ENCODE measurements around the gene PHF1. TPM values are rescaled to one million over a fixed set of nuclear protein-coding genes. Genes with fewer than 3 reads are reported as not detected.

Gene PHF1
- total and polyA plus RNA-seq, 4 donors, result 7.2 to 13.5 (median 11.5) TPM

DNA sequence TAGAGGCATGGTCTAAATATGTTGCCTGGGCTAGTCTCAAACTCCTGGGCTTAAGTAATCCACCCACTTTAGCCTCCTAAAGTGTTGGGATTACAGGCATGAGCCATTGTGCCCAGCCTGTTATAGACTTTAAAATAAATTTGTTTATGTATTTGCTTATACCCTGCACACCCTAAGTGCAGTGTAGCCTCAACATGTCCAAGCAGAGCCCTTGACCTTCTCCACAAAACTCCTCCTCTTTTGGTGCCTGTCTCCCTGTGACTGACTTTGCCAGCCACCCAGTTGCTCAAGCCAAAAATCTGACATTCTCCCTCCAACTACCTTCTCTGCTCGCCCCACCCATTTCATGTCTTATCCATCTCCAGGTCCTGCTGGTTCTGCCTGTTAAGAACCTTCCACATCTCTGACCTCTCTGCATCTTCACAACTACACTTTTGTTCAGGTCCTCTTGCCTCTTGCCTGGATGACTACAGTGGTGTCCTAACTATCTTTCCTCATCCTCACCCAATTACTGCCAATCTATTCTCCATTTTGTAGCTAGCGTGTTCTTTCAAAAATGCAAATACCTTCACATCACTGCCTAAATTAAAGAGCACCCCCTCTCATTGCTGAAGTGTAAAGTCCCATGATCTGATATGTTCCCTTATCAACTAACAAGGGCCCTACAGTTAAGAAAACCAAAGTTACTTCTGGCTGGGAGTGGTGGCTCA is 30.4 kb upstream of the PHF1 start:
- no peak for TF ChIP-seq SP1 (IDR thresholded peaks at IDR 0.05)
- TF ChIP-seq NR2F2 (IDR thresholded peaks at IDR 0.05), result no peak
- TF ChIP-seq, protein P1, sequence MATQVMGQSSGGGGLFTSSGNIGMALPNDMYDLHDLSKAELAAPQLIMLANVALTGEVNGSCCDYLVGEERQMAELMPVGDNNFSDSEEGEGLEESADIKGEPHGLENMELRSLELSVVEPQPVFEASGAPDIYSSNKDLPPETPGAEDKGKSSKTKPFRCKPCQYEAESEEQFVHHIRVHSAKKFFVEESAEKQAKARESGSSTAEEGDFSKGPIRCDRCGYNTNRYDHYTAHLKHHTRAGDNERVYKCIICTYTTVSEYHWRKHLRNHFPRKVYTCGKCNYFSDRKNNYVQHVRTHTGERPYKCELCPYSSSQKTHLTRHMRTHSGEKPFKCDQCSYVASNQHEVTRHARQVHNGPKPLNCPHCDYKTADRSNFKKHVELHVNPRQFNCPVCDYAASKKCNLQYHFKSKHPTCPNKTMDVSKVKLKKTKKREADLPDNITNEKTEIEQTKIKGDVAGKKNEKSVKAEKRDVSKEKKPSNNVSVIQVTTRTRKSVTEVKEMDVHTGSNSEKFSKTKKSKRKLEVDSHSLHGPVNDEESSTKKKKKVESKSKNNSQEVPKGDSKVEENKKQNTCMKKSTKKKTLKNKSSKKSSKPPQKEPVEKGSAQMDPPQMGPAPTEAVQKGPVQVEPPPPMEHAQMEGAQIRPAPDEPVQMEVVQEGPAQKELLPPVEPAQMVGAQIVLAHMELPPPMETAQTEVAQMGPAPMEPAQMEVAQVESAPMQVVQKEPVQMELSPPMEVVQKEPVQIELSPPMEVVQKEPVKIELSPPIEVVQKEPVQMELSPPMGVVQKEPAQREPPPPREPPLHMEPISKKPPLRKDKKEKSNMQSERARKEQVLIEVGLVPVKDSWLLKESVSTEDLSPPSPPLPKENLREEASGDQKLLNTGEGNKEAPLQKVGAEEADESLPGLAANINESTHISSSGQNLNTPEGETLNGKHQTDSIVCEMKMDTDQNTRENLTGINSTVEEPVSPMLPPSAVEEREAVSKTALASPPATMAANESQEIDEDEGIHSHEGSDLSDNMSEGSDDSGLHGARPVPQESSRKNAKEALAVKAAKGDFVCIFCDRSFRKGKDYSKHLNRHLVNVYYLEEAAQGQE (IDR thresholded peaks at IDR 0.05), result no peak
- Histone ChIP-seq H3K4me3 (ENCODE audit: low read depth in 1 of 3, low read length in 3 of 3) (no peak overlapping the region), H3K36me3 (ENCODE audit: control insufficient read depth in 4 of 4, insufficient read depth in 3 of 4, low read depth in 1 of 4, low read length in 3 of 4) (no peaks in the 10 kb centered on the region), H3K9me3 (ENCODE audit: control insufficient read depth in 4 of 4, low read length in 3 of 4) (no peaks in the 10 kb centered on the region), H3K4me1 (ENCODE audit: control insufficient read depth in 4 of 4, insufficient read depth in 4 of 4, low read length in 3 of 4) (peaks cover 0 to 2% (median under 1%) of the 10 kb centered on the region in 4 donors), H3K27me3 (ENCODE audit: control insufficient read depth in 4 of 4, insufficient read depth in 4 of 4, low read length in 3 of 4) (no peaks in the 10 kb centered on the region), H3K9ac (ENCODE audit: low read depth in 1 of 2, low read length in 2 of 2) (no peak overlapping the region), H3K27ac (ENCODE audit: low read depth in 1 of 2, low read length in 2 of 2) (no peak overlapping the region)
- 95% methylated on average over 2 of the region's 2 CpGs for WGBS
- no peak for DNase-seq (ENCODE audit: low spot score)

DNA sequence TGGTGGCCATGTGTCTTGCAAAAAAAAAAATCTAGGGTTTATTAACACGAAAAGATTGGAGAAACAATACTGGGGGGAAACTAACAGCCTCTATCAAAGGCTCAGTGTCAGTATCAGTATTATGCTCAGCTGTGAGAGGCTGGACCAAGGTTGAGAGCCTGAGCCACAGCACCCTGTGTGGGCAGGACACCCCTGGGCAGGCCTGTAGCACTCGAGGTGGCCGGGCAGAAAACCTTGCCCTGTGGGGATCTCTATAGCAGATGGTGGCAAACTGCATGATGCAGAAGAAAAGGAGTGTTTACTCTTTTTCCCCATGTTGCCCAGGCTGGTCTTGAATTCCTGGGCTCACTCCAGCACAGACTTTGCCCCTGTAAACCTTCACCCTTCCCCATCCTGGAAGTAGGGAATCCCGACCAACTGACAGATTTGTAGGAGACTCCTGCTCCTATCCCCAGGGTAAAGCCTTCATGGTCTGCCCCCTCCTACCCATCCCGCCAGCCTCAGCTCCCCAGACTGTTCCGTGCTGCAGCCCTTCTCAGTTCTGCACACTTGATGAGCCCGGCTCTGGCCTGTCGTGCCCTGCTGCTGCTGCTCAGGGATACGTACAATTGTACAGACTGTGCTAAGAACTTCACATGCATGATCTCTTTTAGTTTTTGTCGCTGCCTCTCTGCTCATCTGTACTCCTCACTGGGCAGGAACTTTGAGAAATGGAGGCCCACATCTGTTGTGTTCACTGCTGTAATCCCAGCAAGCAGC is 27.2 kb upstream of the PHF1 start:
- 79% methylated on average over 10 of the region's 10 CpGs for WGBS
- no peaks in the 10 kb centered on the region for H3K27me3 ChIP-seq (ENCODE audit: control insufficient read depth in 4 of 4, insufficient read depth in 4 of 4, low read length in 3 of 4)
- no peak for TF ChIP-seq SP1 (IDR thresholded peaks at IDR 0.05)
- TF ChIP-seq, protein P2, sequence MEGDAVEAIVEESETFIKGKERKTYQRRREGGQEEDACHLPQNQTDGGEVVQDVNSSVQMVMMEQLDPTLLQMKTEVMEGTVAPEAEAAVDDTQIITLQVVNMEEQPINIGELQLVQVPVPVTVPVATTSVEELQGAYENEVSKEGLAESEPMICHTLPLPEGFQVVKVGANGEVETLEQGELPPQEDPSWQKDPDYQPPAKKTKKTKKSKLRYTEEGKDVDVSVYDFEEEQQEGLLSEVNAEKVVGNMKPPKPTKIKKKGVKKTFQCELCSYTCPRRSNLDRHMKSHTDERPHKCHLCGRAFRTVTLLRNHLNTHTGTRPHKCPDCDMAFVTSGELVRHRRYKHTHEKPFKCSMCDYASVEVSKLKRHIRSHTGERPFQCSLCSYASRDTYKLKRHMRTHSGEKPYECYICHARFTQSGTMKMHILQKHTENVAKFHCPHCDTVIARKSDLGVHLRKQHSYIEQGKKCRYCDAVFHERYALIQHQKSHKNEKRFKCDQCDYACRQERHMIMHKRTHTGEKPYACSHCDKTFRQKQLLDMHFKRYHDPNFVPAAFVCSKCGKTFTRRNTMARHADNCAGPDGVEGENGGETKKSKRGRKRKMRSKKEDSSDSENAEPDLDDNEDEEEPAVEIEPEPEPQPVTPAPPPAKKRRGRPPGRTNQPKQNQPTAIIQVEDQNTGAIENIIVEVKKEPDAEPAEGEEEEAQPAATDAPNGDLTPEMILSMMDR (IDR thresholded peaks at IDR 0.05; ENCODE audit: low read depth, low read length, missing input control), result no peak
- TF ChIP-seq, protein P1 (IDR thresholded peaks at IDR 0.05), result no peak
- no peak for TF ChIP-seq FOXA2 (IDR thresholded peaks at IDR 0.05)
- no peak for TF ChIP-seq HNF4A (conservative IDR thresholded peaks at IDR 0.05)
- no peak for TF ChIP-seq FOXA1 (IDR thresholded peaks at IDR 0.05)
- TF ChIP-seq, protein P3, sequence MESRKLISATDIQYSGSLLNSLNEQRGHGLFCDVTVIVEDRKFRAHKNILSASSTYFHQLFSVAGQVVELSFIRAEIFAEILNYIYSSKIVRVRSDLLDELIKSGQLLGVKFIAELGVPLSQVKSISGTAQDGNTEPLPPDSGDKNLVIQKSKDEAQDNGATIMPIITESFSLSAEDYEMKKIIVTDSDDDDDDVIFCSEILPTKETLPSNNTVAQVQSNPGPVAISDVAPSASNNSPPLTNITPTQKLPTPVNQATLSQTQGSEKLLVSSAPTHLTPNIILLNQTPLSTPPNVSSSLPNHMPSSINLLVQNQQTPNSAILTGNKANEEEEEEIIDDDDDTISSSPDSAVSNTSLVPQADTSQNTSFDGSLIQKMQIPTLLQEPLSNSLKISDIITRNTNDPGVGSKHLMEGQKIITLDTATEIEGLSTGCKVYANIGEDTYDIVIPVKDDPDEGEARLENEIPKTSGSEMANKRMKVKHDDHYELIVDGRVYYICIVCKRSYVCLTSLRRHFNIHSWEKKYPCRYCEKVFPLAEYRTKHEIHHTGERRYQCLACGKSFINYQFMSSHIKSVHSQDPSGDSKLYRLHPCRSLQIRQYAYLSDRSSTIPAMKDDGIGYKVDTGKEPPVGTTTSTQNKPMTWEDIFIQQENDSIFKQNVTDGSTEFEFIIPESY (IDR thresholded peaks at IDR 0.05), result no peak
- no peak for TF ChIP-seq NR2F2 (IDR thresholded peaks at IDR 0.05)
- TF ChIP-seq RAD21 (IDR thresholded peaks at IDR 0.05), result no peak
- TF ChIP-seq EGR1 (IDR thresholded peaks at IDR 0.05; ENCODE audit: low read depth in 2 of 2), result no peak
- TF ChIP-seq TAF1 (conservative IDR thresholded peaks at IDR 0.05), result no peak
- TF ChIP-seq YY1 (IDR thresholded peaks at IDR 0.05), result no peak
- no peak for TF ChIP-seq RXRA (IDR thresholded peaks at IDR 0.05)
- DNase-seq (ENCODE audit: low spot score), result no peak
- no peaks in the 10 kb centered on the region for H3K36me3 ChIP-seq (ENCODE audit: control insufficient read depth in 4 of 4, insufficient read depth in 3 of 4, low read depth in 1 of 4, low read length in 3 of 4)
- no peaks in the 10 kb centered on the region for H3K4me1 ChIP-seq (ENCODE audit: control insufficient read depth in 4 of 4, insufficient read depth in 4 of 4, low read length in 3 of 4)
- H3K27ac ChIP-seq (ENCODE audit: low read depth in 1 of 2, low read length in 2 of 2), result no peak overlapping the region
- no peak overlapping the region for H3K9ac ChIP-seq (ENCODE audit: low read depth in 1 of 2, low read length in 2 of 2)
- no peak overlapping the region for H3K4me3 ChIP-seq (ENCODE audit: low read depth in 1 of 3, low read length in 3 of 3)
- no peaks in the 10 kb centered on the region for H3K9me3 ChIP-seq (ENCODE audit: control insufficient read depth in 4 of 4, low read length in 3 of 4)

All from liver (tissue), 9 donors.